K562 (cell line): ENCODE measurements around the gene FRMD4A. TPM values are rescaled to one million over a fixed set of nuclear protein-coding genes. Genes with fewer than 3 reads are reported as not detected.

Experiments
- ZNF23 ChIP-seq: fragments of 250-450 bp; sonication (Bioruptor Pico); IDR thresholded peaks from 2 replicates; pipeline ENCODE4 v1.4.0; 2020; ENCODE audit warnings: mild to moderate bottlenecking
- polyA plus RNA-seq, 8 experiments: library from polyadenylated mRNA; depleted of rRNA in 4 of 8; stranded (reverse) in 5 of 8; unstranded in 3 of 8; fragments of >200 nt; fragmentation: Nextera tagmentation in 2 of 8; fragmentation: Illumina TruSeq in 1 of 8; extraction: Ambion mirVana in 2 of 8; extraction: Trizol in 1 of 8; gene quantifications; 2 replicates each; pipeline versions ENCODE4 v1.2.1 to v1.2.3, GENCODE V29; 2011 to 2014; ENCODE audit warnings: inconsistent platforms in 1 of 8, missing spikeins in 1 of 8
- total RNA-seq, 7 experiments: library from RNA; depleted of rRNA in 6 of 7; stranded (reverse); fragments of >200 nt in 6 of 7; fragmentation: Illumina TruSeq in 2 of 7; extraction: Trizol in 2 of 7; gene quantifications; 2 replicates each; pipeline versions ENCODE4 v1.2.1 to v1.2.3, GENCODE V29; 2011 to 2021; ENCODE audit warnings: low replicate concordance in 1 of 7
- TF ChIP-seq, protein P1 (sequence below): fragments of 250-450 bp; sonication (Bioruptor Pico); IDR thresholded peaks from 2 replicates; pipeline ENCODE4 v1.4.0; 2020
- TF ChIP-seq, protein P2 (sequence below): fragments of 450-650 bp; formaldehyde crosslinking; IDR thresholded peaks from 2 replicates; pipeline ENCODE4 v1.4.0; 2020; ENCODE audit warnings: mild to moderate bottlenecking, moderate library complexity
- TF ChIP-seq, protein P3 (sequence below): sonication (generic); formaldehyde crosslinking; IDR thresholded peaks from 2 replicates; pipeline ENCODE4 v1.8.0; 2022; ENCODE audit warnings: mild to moderate bottlenecking, missing genetic modification reagents

FRMD4A gene
- total and polyA plus RNA-seq, 9 of the 15 experiments (the other 6 are each of a cell fraction or from before 2014, with no cell fraction given) = 0.80 to 5.2 (median 3.0) TPM

- TF ChIP-seq, protein P1, sequence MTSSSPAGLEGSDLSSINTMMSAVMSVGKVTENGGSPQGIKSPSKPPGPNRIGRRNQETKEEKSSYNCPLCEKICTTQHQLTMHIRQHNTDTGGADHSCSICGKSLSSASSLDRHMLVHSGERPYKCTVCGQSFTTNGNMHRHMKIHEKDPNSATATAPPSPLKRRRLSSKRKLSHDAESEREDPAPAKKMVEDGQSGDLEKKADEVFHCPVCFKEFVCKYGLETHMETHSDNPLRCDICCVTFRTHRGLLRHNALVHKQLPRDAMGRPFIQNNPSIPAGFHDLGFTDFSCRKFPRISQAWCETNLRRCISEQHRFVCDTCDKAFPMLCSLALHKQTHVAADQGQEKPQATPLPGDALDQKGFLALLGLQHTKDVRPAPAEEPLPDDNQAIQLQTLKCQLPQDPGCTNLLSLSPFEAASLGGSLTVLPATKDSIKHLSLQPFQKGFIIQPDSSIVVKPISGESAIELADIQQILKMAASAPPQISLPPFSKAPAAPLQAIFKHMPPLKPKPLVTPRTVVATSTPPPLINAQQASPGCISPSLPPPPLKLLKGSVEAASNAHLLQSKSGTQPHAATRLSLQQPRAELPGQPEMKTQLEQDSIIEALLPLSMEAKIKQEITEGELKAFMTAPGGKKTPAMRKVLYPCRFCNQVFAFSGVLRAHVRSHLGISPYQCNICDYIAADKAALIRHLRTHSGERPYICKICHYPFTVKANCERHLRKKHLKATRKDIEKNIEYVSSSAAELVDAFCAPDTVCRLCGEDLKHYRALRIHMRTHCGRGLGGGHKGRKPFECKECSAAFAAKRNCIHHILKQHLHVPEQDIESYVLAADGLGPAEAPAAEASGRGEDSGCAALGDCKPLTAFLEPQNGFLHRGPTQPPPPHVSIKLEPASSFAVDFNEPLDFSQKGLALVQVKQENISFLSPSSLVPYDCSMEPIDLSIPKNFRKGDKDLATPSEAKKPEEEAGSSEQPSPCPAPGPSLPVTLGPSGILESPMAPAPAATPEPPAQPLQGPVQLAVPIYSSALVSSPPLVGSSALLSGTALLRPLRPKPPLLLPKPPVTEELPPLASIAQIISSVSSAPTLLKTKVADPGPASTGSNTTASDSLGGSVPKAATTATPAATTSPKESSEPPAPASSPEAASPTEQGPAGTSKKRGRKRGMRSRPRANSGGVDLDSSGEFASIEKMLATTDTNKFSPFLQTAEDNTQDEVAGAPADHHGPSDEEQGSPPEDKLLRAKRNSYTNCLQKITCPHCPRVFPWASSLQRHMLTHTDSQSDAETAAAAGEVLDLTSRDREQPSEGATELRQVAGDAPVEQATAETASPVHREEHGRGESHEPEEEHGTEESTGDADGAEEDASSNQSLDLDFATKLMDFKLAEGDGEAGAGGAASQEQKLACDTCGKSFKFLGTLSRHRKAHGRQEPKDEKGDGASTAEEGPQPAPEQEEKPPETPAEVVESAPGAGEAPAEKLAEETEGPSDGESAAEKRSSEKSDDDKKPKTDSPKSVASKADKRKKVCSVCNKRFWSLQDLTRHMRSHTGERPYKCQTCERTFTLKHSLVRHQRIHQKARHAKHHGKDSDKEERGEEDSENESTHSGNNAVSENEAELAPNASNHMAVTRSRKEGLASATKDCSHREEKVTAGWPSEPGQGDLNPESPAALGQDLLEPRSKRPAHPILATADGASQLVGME (CRISPR knock-in tag) = no peak
- TF ChIP-seq ZNF23 = no peak
- TF ChIP-seq, protein P2, sequence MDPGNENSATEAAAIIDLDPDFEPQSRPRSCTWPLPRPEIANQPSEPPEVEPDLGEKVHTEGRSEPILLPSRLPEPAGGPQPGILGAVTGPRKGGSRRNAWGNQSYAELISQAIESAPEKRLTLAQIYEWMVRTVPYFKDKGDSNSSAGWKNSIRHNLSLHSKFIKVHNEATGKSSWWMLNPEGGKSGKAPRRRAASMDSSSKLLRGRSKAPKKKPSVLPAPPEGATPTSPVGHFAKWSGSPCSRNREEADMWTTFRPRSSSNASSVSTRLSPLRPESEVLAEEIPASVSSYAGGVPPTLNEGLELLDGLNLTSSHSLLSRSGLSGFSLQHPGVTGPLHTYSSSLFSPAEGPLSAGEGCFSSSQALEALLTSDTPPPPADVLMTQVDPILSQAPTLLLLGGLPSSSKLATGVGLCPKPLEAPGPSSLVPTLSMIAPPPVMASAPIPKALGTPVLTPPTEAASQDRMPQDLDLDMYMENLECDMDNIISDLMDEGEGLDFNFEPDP (CRISPR knock-in tag) = no peak
- TF ChIP-seq, protein P3, sequence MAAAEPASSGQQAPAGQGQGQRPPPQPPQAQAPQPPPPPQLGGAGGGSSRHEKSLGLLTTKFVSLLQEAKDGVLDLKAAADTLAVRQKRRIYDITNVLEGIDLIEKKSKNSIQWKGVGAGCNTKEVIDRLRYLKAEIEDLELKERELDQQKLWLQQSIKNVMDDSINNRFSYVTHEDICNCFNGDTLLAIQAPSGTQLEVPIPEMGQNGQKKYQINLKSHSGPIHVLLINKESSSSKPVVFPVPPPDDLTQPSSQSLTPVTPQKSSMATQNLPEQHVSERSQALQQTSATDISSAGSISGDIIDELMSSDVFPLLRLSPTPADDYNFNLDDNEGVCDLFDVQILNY (CRISPR knock-in tag) = no peak
Observed at GRCh38 chr10:14035506-14035905, 295.2 kb downstream of the FRMD4A start (continued).
